Ovary (tissue), 9 donors: Measurements from ENCODE around the gene EPOP. TPM values are rescaled to one million over a fixed set of nuclear protein-coding genes. Genes with fewer than 3 reads are reported as not detected.

Source experiments
- DNase-seq, 5 donors: peaks; one replicate each; pipeline ENCODE4 v3.0.0-alpha.2; 2019 to 2020
- H3K27ac ChIP-seq, 2 donors: fragments of 200-600 bp; one replicate each; pipeline versions ENCODE4 v1.5.1 to v1.8.0; 2019 to 2022
- H3K27me3 ChIP-seq: fragments of 200-600 bp; one replicate; pipeline ENCODE4 v1.8.0; 2022
- H3K36me3 ChIP-seq: fragments of 200-600 bp; sonication (generic); one replicate; pipeline ENCODE4 v1.5.1; 2019
- H3K4me1 ChIP-seq: one replicate; pipeline ENCODE4 v1.8.1; 2013; ENCODE audit warnings: mild to moderate bottlenecking, moderate library complexity; ENCODE audit not compliant: insufficient read depth
- H3K4me3 ChIP-seq: fragments of 200-600 bp; sonication (generic); one replicate; pipeline ENCODE4 v1.5.1; 2017
- H3K9me3 ChIP-seq, 2 donors: fragments of 200-600 bp in 1 of 2; sonication (generic) in 1 of 2; one replicate each; pipeline versions ENCODE4 v1.5.1 to v1.8.1; 2013 to 2019; ENCODE audit warnings: mild to moderate bottlenecking in 1 of 2, moderate library complexity in 1 of 2
- EP300 ChIP-seq: sonication (generic); formaldehyde crosslinking; IDR thresholded peaks from one replicate; pipeline ENCODE4 v1.6.1; 2017; ENCODE audit warnings: antibody characterized with exemption
- POLR2A ChIP-seq: fragments of 450-650 bp; IDR thresholded peaks from one replicate; pipeline ENCODE4 v1.6.1; 2017; ENCODE audit warnings: antibody characterized with exemption, mild to moderate bottlenecking, moderate library complexity
- WGBS, 3 donors: extraction: QIAGEN DNeasy Blood & Tissue Kit in 1 of 3; methylation state at CpG; one replicate each; pipeline versions ENCODE4 v1.1.5 to v1.1.7; 2013 to 2017; 5-methylcytosine and 5-hydroxymethylcytosine counted together
- intact Hi-C, 4 donors: fragments of 100-400 bp; cut with DNase I; formaldehyde crosslinking; loops; one replicate each; pipeline versions ENCODE4 v1.11.0 to v1.15.1; 2022 to 2023
- polyA plus RNA-seq, 2 donors: library from polyadenylated mRNA; stranded (reverse); fragments of 200-250 nt in 1 of 2; fragments of 350-450 nt in 1 of 2; fragmentation: Illumina TruSeq in 1 of 2; extraction: RNeasy Lipid Tissue Mini Kit (QIAGEN cat#74804) in 1 of 2; gene quantifications; one replicate each; pipeline ENCODE4 v1.2.3, GENCODE V29; 2013 to 2014
- total RNA-seq, 7 donors: library from RNA; depleted of rRNA in 2 of 7; stranded (reverse); fragments of >200 nt in 2 of 7; fragmentation: NEBNext Ultra II Directional in 3 of 7; extraction: Animal tissue kit (Norgen Biotek cat#: 25700) in 3 of 7; gene quantifications; one replicate each; pipeline versions ENCODE4 v1.1.0 to v1.2.4, GENCODE V29; 2016 to 2023
- TF ChIP-seq, protein P1 (sequence below), 3 donors: fragments of 450-650 bp in 2 of 3; fragments of 200-600 bp in 1 of 3; IDR thresholded peaks; one replicate each; pipeline versions ENCODE4 v1.5.1 to v1.8.0; 2016 to 2022; ENCODE audit warnings: antibody characterized with exemption in 3 of 3, mild to moderate bottlenecking in 1 of 3
- donor health status: DM: no; HTN: no; CAD: no; lungs with moderate emphysema.
- donor health status: DM: no; HTN: no; CAD: no.
- donor health status: Bipolar disorder and iron deficiency.
- donor health status: DM: yes; HTN: yes; CAD: no.
- donor health status: DM: no; HTN: no; CAD: no.
- donor health status: DM: yes; HTN: yes; CAD: no.

EPOP gene
- total and polyA plus RNA-seq, 9 donors, result 0.50 to 1.7 (median 0.84) TPM

DNA sequence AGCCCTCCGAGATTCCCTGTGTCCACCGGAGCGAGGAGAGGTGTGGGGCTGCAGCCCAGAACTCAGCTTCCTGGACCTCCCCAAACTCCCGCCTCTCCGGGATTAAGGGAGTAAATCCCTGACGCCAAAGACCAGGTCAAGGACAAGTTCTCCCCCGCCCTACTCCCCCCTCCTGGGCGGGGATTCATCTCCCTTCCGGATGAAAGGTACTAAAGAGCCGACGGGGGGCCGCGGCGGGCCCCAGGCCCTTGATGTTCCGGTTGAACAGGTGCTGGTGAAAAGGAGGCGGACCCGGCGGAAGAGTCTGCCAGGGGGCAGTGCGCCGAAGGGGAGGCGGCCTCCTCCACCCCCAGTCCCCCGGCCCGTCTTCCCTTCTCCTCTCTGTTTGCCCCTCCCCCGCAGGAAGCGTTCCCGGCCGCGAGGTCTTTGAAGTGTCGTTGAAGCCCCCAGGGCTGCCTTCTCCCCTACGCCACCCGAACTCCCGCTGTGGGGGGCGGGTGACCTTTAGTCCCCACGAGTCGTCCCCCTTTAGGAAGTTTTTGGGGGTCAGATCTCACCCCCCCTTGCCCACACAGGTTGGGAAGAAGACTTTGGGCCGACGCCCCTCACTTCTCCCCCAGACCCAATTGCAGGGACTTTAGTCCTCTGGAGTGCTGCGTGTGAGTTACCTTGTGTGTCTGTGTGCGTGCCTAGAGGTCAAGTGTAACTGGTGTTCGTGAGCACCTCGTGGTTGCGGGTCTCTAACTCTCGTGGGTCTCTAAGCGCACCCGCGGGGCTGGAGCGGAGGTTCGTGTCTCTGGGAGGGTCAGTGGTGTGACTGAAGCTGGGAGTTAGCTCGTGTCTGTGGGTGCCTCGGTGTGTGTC, 29.2 kb upstream of the EPOP start:
- 0 to 1% (median 1%) methylated on average over 48 to 50 of the region's 50 CpGs for WGBS, 3 donors
- Histone ChIP-seq H3K9me3 (no peaks in the 10 kb centered on the region), H3K27ac (peak overlapping the region; percentile 90 to 93), H3K36me3 (no peaks in the 10 kb centered on the region), H3K27me3 (no peaks in the 10 kb centered on the region), H3K4me1 (peaks cover 13% of the 10 kb centered on the region), H3K4me3 (peak overlapping the region; percentile 86)
- intact Hi-C loops, result loop anchor here in 1 of 4 donors (5.0 kb wide), 1 partner anchor 48 kb away; the partner anchor contains the start of gene PSMB3
- DNase-seq, result peak; percentile 94 to 96 (median 94)
- TF ChIP-seq POLR2A, result peak; percentile 64
- no peak for TF ChIP-seq EP300

DNA sequence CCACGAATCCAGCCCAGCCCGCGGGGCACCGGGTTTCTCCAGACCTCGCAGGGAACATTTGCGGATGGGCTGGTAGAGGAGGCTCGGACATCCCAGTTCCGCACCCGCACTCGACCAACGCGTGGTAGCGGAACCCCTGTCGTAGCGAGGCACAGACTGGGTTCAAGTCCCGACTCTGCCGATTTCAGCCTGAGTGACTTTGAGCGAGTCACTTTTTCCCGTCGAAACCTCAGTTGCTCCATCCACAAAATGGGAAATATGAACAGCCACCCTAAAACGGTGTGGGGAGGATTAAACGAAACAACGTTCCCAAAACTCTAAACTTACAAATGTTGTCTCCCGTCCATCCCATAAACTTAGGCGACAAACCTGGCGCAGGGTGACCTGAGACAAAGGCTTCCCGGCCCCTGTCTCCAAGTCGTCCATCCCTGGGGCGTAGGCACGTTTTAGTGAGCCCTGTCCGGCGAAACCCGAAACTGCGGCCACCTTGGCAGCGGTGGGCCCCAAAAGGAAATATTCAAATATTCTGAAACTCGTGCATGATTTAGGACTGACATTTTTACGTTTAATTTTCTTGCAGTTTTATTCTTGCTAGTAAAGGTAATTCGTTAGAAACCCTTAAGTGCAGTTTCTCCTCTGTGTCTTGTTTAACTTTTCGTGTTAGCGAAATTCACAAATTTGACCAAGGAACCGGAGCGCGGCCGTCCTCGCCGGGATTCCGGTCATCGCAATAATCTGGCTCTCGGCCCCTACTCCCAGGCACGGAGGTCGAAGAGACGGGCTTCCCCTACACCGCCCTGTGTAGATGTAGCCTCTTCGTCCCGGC, 28.4 kb upstream of the EPOP start:
- WGBS, 3 donors, result 1 to 2% (median 1%) methylated on average over 55 of the region's 55 CpGs
- H3K36me3 ChIP-seq, result no peaks in the 10 kb centered on the region
- H3K27me3 ChIP-seq, result no peaks in the 10 kb centered on the region
- peak overlapping the region; percentile 49 to 93 for H3K27ac ChIP-seq
- intact Hi-C loops, result loop anchor here in 1 of 4 donors (5.0 kb wide), 1 partner anchor 49 kb away; the partner anchor contains the start of gene PSMB3
- H3K9me3 ChIP-seq, result no peaks in the 10 kb centered on the region
- TF ChIP-seq POLR2A (no peak), EP300 (no peak)
- TF ChIP-seq, protein P1, sequence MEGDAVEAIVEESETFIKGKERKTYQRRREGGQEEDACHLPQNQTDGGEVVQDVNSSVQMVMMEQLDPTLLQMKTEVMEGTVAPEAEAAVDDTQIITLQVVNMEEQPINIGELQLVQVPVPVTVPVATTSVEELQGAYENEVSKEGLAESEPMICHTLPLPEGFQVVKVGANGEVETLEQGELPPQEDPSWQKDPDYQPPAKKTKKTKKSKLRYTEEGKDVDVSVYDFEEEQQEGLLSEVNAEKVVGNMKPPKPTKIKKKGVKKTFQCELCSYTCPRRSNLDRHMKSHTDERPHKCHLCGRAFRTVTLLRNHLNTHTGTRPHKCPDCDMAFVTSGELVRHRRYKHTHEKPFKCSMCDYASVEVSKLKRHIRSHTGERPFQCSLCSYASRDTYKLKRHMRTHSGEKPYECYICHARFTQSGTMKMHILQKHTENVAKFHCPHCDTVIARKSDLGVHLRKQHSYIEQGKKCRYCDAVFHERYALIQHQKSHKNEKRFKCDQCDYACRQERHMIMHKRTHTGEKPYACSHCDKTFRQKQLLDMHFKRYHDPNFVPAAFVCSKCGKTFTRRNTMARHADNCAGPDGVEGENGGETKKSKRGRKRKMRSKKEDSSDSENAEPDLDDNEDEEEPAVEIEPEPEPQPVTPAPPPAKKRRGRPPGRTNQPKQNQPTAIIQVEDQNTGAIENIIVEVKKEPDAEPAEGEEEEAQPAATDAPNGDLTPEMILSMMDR (IDR thresholded peaks at IDR 0.05), result no peak
- no peak for DNase-seq
- peaks cover 13% of the 10 kb centered on the region for H3K4me1 ChIP-seq
- H3K4me3 ChIP-seq, result peak overlapping the region; percentile 86

DNA sequence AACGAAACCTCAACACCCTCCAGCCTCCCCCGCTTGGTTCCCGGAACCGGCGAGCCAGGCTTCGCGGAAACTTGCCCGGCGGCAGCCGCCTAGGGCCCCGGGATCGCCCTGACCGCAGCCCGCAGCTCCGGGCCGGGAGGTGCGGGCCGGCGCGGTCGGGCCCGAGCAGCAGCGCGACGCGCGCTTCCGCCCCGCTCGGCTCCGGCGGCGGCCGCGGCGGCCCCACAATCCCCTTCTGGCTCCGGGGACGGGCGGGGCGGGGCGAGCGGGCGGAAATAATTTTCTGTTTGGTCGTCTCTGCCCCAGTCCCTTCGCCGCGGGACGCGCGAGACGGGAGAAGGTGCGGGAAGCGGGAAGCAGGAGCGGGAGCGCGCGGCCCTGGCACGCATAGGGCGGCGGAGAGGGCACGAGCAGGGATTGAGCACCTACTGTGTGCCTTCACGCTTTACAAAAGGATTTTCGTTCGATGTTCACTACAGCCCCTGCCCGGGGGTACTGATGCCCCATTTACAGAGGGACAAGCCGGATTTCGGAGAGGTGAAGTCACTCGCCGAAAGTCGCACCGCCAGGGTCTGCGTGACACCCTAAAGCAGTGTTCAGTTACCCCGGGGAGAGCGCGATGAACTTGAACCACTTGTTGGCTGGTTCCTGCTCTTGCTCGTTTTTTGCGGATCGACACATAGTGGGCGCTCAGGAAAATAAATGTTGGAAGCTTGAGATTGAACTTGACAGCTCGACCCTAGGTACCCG, 27.6 kb upstream of the EPOP start:
- 0% methylated on average over 60 to 81 of the region's 81 CpGs for WGBS, 3 donors
- TF ChIP-seq POLR2A, result peak; percentile 93
- TF ChIP-seq EP300, result no peak
- TF ChIP-seq, protein P1 (IDR thresholded peaks at IDR 0.05), result peak in 1 of 3 donors; percentile 18
- peak overlapping the region; percentile 49 to 93 for H3K27ac ChIP-seq
- H3K4me1 ChIP-seq, result peaks cover 13% of the 10 kb centered on the region
- H3K4me3 ChIP-seq, result peak overlapping the region; percentile 86
- DNase-seq, result peak; percentile 87 to 91 (median 88)
- H3K9me3 ChIP-seq, result no peaks in the 10 kb centered on the region
- intact Hi-C loops, result loop anchor here in 1 of 4 donors (5.0 kb wide), 1 partner anchor 50 kb away; the partner anchor contains the start of gene PSMB3
- H3K27me3 ChIP-seq, result no peaks in the 10 kb centered on the region
- H3K36me3 ChIP-seq, result no peaks in the 10 kb centered on the region

DNA sequence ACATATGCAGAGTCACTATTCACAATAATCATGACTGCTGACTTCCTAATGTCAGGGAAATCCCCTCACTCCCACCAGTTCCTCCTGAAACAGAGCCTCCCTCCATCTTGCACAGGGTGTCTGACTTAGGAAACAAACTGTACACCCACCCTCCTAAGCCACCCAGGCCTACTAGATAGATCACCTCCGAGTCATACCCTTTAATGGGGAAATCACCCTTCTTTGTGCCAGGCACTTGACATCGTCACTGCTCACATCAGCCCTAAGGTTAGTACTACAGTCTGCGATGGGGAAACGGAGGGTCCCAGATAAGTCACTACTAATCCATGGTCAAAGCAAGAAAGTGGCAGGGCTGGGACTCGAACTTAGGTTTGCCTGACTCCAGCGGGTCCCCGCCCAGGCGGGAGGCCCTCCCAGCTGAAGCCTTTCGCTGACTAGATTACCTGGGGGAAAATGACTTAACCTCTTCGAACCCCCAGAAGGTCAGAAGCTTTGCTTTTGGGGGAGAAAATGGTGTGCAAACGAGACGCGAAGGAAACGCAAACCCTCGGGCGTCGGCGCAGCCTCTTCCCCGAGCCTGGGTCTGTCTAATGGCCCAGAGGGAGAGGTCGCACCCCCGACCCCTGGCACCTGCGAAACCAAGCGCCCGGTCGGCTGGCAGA, 26.9 kb upstream of the EPOP start:
- H3K27ac ChIP-seq, result peak overlapping the region; percentile 49 to 93
- peaks cover 8% of the 10 kb centered on the region for H3K4me1 ChIP-seq
- peak overlapping the region; percentile 86 for H3K4me3 ChIP-seq
- TF ChIP-seq, protein P1 (IDR thresholded peaks at IDR 0.05), result no peak
- no peak for TF ChIP-seq POLR2A
- no peak for TF ChIP-seq EP300
- H3K27me3 ChIP-seq, result no peaks in the 10 kb centered on the region
- no peaks in the 10 kb centered on the region for H3K36me3 ChIP-seq
- DNase-seq, result peak in 2 of 5 donors; percentile 50 to 56
- WGBS, 3 donors, result 4 to 7% (median 5%) methylated on average over 21 to 25 of the region's 25 CpGs
- intact Hi-C loops, result loop anchor here in 2 of 4 donors (2.0 to 5.0 kb wide), 2 partner anchors 21 to 51 kb away; partner anchors contain the start of gene PSMB3 (in 1 of the 2)
- H3K9me3 ChIP-seq, result no peaks in the 10 kb centered on the region
